GM23338 (cell line): Measurements from ENCODE around the gene CDK2. TPM values are rescaled to one million over a fixed set of nuclear protein-coding genes. Genes with fewer than 3 reads are reported as not detected.

Experiments
- ATAC-seq: fragments of 200-7000 bp; cut with Tn5 transposase; 3 replicates; pipeline ENCODE4 v1.9.1; 2020
- DNase-seq: peaks from one replicate; pipeline ENCODE4 v3.0.0-alpha.2; 2015; ENCODE audit warnings: low spot score
- H2AFZ ChIP-seq: fragments of 200-600 bp; sonication (generic); 2 replicates; pipeline ENCODE4 v1.8.0; 2016; ENCODE audit warnings: antibody characterized with exemption, mild to moderate bottlenecking, moderate library complexity
- H3F3A ChIP-seq: fragments of 200-600 bp; sonication (generic); replicated peaks from 2 replicates; pipeline ENCODE4 v1.8.0; 2017; ENCODE audit warnings: antibody characterized with exemption, mixed run types, low read depth
- H3K27ac ChIP-seq: fragments of 200-600 bp; sonication (generic); 2 replicates; pipeline ENCODE4 v1.6.1; 2016; ENCODE audit warnings: low read depth
- H3K27me3 ChIP-seq: fragments of 200-600 bp; sonication (generic); 2 replicates; pipeline ENCODE4 v1.8.0; 2016; ENCODE audit warnings: mild to moderate bottlenecking, mixed run types, moderate library complexity; ENCODE audit not compliant: insufficient read depth
- H3K36me3 ChIP-seq: fragments of 200-600 bp; sonication (generic); 2 replicates; pipeline ENCODE4 v1.8.0; 2016; ENCODE audit warnings: mild to moderate bottlenecking; ENCODE audit not compliant: insufficient read depth
- H3K4me1 ChIP-seq: fragments of 200-600 bp; sonication (generic); 2 replicates; pipeline ENCODE4 v1.8.0; 2016; ENCODE audit warnings: mild to moderate bottlenecking, moderate library complexity; ENCODE audit not compliant: insufficient read depth
- H3K4me2 ChIP-seq: fragments of 200-600 bp; sonication (generic); 2 replicates; pipeline ENCODE4 v1.7.1; 2017; ENCODE audit warnings: mixed run types
- H3K4me3 ChIP-seq: fragments of 200-600 bp; sonication (generic); 2 replicates; pipeline ENCODE4 v1.6.1; 2016; ENCODE audit warnings: mixed run types
- H3K79me2 ChIP-seq: fragments of 200-600 bp; sonication (generic); replicated peaks from 2 replicates; pipeline ENCODE4 v1.8.0; 2017; ENCODE audit warnings: mild to moderate bottlenecking; ENCODE audit not compliant: insufficient read depth
- H3K9me2 ChIP-seq: fragments of 200-600 bp; sonication (generic); 2 replicates; pipeline ENCODE4 v1.8.0; 2017; ENCODE audit not compliant: insufficient read depth
- H4K20me1 ChIP-seq: fragments of 200-600 bp; sonication (generic); replicated peaks from 2 replicates; pipeline ENCODE4 v1.8.0; 2017; ENCODE audit warnings: mild to moderate bottlenecking; ENCODE audit not compliant: insufficient read depth
- H3K27ac Mint-ChIP-seq: 2 replicates; pipeline ENCODE4 v1.8.0; 2020; ENCODE audit warnings: inconsistent platforms, mild to moderate bottlenecking, moderate library complexity, mixed read lengths
- H3K27me3 Mint-ChIP-seq: 3 replicates; pipeline ENCODE4 v1.8.0; 2022; ENCODE audit warnings: low read depth, mild to moderate bottlenecking, moderate library complexity, mixed read lengths, inconsistent platforms; ENCODE audit not compliant: insufficient read depth, poor library complexity
- H3K36me3 Mint-ChIP-seq: 3 replicates; pipeline ENCODE4 v1.8.0; 2021; ENCODE audit warnings: low read depth, mild to moderate bottlenecking, inconsistent platforms, moderate library complexity, mixed read lengths
- H3K4me1 Mint-ChIP-seq: 3 replicates; pipeline ENCODE4 v1.8.0; 2020; ENCODE audit warnings: mild to moderate bottlenecking, inconsistent platforms, mixed read lengths
- H3K4me3 Mint-ChIP-seq: 3 replicates; pipeline ENCODE4 v1.8.0; 2021; ENCODE audit warnings: moderate library complexity, mild to moderate bottlenecking, inconsistent platforms, mixed read lengths
- H3K9me3 Mint-ChIP-seq: 3 replicates; pipeline ENCODE4 v1.8.0; 2020; ENCODE audit warnings: moderate library complexity, mild to moderate bottlenecking, inconsistent platforms, mixed read lengths
- CREB1 ChIP-seq: fragments of 250-450 bp; sonication (Bioruptor Pico); IDR thresholded peaks from 2 replicates; pipeline ENCODE4 v1.5.0; 2020; ENCODE audit warnings: low read depth, mild to moderate bottlenecking, moderate library complexity
- EZH2 ChIP-seq: fragments of 200-600 bp; sonication (generic); IDR thresholded peaks from one replicate; pipeline ENCODE4 v1.8.0; 2017; ENCODE audit warnings: antibody characterized with exemption, mild to moderate bottlenecking, low read depth; ENCODE audit not compliant: unreplicated experiment
- EZH2phosphoT487 ChIP-seq: fragments of 200-600 bp; sonication (generic); IDR thresholded peaks from one replicate; pipeline ENCODE4 v1.8.1; 2018; ENCODE audit warnings: antibody characterized with exemption; ENCODE audit not compliant: unreplicated experiment
- NANOG ChIP-seq: IDR thresholded peaks from 2 replicates; pipeline ENCODE4 v1.6.1; 2016; ENCODE audit warnings: antibody characterized with exemption, borderline replicate concordance
- STAT1 ChIP-seq: IDR thresholded peaks from one replicate; pipeline ENCODE4 v1.6.1; 2016; ENCODE audit warnings: antibody characterized with exemption; ENCODE audit not compliant: unreplicated experiment
- ZNF331 ChIP-seq: fragments of 250-450 bp; sonication (Bioruptor Pico); IDR thresholded peaks from 2 replicates; pipeline ENCODE4 v1.5.0; 2020; ENCODE audit warnings: low read depth, mild to moderate bottlenecking, moderate library complexity
- ZNF462 ChIP-seq: fragments of 250-450 bp; sonication (Bioruptor Pico); IDR thresholded peaks from 2 replicates; pipeline ENCODE4 v1.5.0; 2020; ENCODE audit warnings: mild to moderate bottlenecking, moderate library complexity
- polyA plus RNA-seq: library from polyadenylated mRNA; unstranded; fragments of >200 nt; fragmentation: Nextera tagmentation; extraction: Ambion mirVana; gene quantifications from 2 replicates; pipeline ENCODE4 v1.2.1, GENCODE V29; 2016
- total RNA-seq: library from RNA; depleted of rRNA; stranded (reverse); fragments of >200 nt; shearing (Covaris generic); gene quantifications from 2 replicates; pipeline ENCODE4 v1.2.3, GENCODE V29; 2014
- TF ChIP-seq, protein P1 (sequence below): IDR thresholded peaks from one replicate; pipeline ENCODE4 v1.6.1; 2018; ENCODE audit warnings: antibody characterized with exemption; ENCODE audit not compliant: unreplicated experiment
- TF ChIP-seq, protein P2 (sequence below), 2 experiments: fragments of 200-600 bp in 1 of 2; sonication (generic) in 1 of 2; conservative IDR thresholded peaks; 2 replicates each; pipeline versions ENCODE4 v1.5.1 to v1.6.1; 2016 to 2017; ENCODE audit warnings: antibody characterized with exemption in 2 of 2, low read depth in 2 of 2, mild to moderate bottlenecking in 2 of 2, moderate library complexity in 1 of 2

The CDK2 gene
- total and polyA plus RNA-seq, 2 experiments from 2014 or later, result 15.2 to 31.0 TPM

DNA sequence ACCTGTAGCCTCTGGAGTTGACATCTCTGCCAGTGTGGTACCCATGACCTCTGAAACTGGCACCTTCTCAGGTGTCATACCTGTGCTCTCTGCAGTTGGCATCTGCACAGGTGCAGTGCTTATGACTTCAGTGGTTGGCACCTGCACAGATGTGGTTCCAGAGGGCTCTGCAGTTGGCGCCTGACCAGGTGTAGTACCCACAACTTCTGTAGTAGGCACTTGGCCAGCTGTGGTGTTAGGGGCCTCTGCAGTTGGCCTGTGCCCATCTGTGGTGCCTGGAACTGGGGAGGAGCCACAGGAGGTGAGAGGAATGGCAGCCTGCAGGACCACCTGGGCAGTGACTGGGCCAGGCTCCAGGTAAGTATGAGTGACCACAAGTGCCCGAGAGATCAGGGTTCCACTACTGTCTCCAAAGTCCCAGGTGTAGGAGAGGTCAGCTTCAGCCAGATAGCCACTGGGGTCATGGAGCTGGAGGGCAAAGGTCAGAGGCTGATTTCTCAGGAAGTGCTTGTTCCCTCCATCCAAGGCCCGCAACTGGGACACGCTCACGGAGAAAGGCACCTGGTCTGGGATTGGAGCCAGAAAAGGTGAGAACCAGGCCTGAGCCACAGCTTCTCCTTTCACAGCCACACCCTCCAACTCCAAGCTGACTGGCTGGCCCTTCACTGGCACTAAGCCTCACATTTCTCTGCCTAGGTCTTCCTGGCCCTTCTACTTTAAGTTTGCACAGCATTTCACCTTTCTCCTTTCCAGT lies 9.3 kb upstream of the CDK2 start:
- Histone ChIP-seq H3K4me2 (no peak overlapping the region), H3K4me3 (no peak overlapping the region), H3K36me3 (0 out of 2 replicates have a peak, but pooled peaks cover 4% of the 10 kb centered on the region), H3K4me1 (no peaks in the 10 kb centered on the region), H3K27ac (no peak overlapping the region), H3K27me3 (no peaks in the 10 kb centered on the region), H3K79me2 (no peaks in the 10 kb centered on the region), H4K20me1 (no peaks in the 10 kb centered on the region), H3K9me2 (no peaks in the 10 kb centered on the region), H3F3A (no peaks in the 10 kb centered on the region), H2AFZ (no peak overlapping the region)
- DNase-seq (no peak), ATAC-seq (no peak)
- H3K9me3 Mint-ChIP-seq, result no peaks in the 10 kb centered on the region
- TF ChIP-seq NANOG, result no peak
- no peak for TF ChIP-seq EZH2
- TF ChIP-seq ZNF331 (CRISPR knock-in tag), result no peak
- TF ChIP-seq, protein P1, sequence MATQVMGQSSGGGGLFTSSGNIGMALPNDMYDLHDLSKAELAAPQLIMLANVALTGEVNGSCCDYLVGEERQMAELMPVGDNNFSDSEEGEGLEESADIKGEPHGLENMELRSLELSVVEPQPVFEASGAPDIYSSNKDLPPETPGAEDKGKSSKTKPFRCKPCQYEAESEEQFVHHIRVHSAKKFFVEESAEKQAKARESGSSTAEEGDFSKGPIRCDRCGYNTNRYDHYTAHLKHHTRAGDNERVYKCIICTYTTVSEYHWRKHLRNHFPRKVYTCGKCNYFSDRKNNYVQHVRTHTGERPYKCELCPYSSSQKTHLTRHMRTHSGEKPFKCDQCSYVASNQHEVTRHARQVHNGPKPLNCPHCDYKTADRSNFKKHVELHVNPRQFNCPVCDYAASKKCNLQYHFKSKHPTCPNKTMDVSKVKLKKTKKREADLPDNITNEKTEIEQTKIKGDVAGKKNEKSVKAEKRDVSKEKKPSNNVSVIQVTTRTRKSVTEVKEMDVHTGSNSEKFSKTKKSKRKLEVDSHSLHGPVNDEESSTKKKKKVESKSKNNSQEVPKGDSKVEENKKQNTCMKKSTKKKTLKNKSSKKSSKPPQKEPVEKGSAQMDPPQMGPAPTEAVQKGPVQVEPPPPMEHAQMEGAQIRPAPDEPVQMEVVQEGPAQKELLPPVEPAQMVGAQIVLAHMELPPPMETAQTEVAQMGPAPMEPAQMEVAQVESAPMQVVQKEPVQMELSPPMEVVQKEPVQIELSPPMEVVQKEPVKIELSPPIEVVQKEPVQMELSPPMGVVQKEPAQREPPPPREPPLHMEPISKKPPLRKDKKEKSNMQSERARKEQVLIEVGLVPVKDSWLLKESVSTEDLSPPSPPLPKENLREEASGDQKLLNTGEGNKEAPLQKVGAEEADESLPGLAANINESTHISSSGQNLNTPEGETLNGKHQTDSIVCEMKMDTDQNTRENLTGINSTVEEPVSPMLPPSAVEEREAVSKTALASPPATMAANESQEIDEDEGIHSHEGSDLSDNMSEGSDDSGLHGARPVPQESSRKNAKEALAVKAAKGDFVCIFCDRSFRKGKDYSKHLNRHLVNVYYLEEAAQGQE, result no peak
- TF ChIP-seq, protein P2, sequence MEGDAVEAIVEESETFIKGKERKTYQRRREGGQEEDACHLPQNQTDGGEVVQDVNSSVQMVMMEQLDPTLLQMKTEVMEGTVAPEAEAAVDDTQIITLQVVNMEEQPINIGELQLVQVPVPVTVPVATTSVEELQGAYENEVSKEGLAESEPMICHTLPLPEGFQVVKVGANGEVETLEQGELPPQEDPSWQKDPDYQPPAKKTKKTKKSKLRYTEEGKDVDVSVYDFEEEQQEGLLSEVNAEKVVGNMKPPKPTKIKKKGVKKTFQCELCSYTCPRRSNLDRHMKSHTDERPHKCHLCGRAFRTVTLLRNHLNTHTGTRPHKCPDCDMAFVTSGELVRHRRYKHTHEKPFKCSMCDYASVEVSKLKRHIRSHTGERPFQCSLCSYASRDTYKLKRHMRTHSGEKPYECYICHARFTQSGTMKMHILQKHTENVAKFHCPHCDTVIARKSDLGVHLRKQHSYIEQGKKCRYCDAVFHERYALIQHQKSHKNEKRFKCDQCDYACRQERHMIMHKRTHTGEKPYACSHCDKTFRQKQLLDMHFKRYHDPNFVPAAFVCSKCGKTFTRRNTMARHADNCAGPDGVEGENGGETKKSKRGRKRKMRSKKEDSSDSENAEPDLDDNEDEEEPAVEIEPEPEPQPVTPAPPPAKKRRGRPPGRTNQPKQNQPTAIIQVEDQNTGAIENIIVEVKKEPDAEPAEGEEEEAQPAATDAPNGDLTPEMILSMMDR (conservative IDR thresholded peaks at IDR 0.05; ENCODE audit: low read depth in 2 of 2), result no peak
- TF ChIP-seq ZNF462 (CRISPR knock-in tag), result no peak
- no peak for TF ChIP-seq CREB1
- TF ChIP-seq STAT1, result no peak
- no peak for TF ChIP-seq EZH2phosphoT487
- H3K27me3 Mint-ChIP-seq, result no peaks in the 10 kb centered on the region
- peaks cover 11% of the 10 kb centered on the region for H3K36me3 Mint-ChIP-seq
- no peak overlapping the region for H3K27ac Mint-ChIP-seq
- H3K4me3 Mint-ChIP-seq, result no peak overlapping the region
- H3K4me1 Mint-ChIP-seq, result no peaks in the 10 kb centered on the region
